Measurements from ENCODE around the gene SUCLG2.
A peak's percentile ranks its signal among the peaks of the same experiment; 100 is the strongest.

Gene SUCLG2

GRCh38 chr3:67489816-67490215 is 164.6 kb downstream of the SUCLG2 start:
- no peak for DNase-seq
- in situ Hi-C loops (cut with HindIII; ENCODE audit: low pct_ligation_motif_present, low pct_unique_long_range_greater_than_20kb, low sequenced_read_pairs) = no loop called here

- in situ Hi-C loops (cut with HindIII; ENCODE audit: low pct_ligation_motif_present, low pct_unique_long_range_greater_than_20kb, low sequenced_read_pairs) = no loop called here
Measured at GRCh38 chr3:67487564-67488114, 166.8 kb downstream of the SUCLG2 start.

GRCh38 chr3:67486883-67487282 is 167.5 kb downstream of the SUCLG2 start:
- no peak for DNase-seq

More at GRCh38 chr3:67487564-67488114, 166.8 kb downstream of the SUCLG2 start:
- DNase-seq = no peak

GRCh38 chr3:67484085-67484484 is 170.3 kb downstream of the SUCLG2 start:
- no peak for DNase-seq
- in situ Hi-C loops (cut with HindIII; ENCODE audit: low pct_ligation_motif_present, low pct_unique_long_range_greater_than_20kb, low sequenced_read_pairs) = no loop called here

More at GRCh38 chr3:67486883-67487282, 167.5 kb downstream of the SUCLG2 start:
- in situ Hi-C loops (cut with HindIII; ENCODE audit: low pct_ligation_motif_present, low pct_unique_long_range_greater_than_20kb, low sequenced_read_pairs) = no loop called here

GRCh38 chr3:67481126-67481525 is 173.3 kb downstream of the SUCLG2 start:
- DNase-seq = no peak
- in situ Hi-C loops (cut with HindIII; ENCODE audit: low pct_ligation_motif_present, low pct_unique_long_range_greater_than_20kb, low sequenced_read_pairs) = no loop called here

GRCh38 chr3:67478423-67478822 is 176.0 kb downstream of the SUCLG2 start:
- in situ Hi-C loops (cut with HindIII; ENCODE audit: low pct_ligation_motif_present, low pct_unique_long_range_greater_than_20kb, low sequenced_read_pairs) = no loop called here
- no peak for DNase-seq

- in situ Hi-C loops (cut with HindIII; ENCODE audit: low pct_ligation_motif_present, low pct_unique_long_range_greater_than_20kb, low sequenced_read_pairs) = no loop called here
Measured at GRCh38 chr3:67474311-67474710, 180.1 kb downstream of the SUCLG2 start.

GRCh38 chr3:67472674-67473201 is 181.7 kb downstream of the SUCLG2 start:
- in situ Hi-C loops (cut with HindIII; ENCODE audit: low pct_ligation_motif_present, low pct_unique_long_range_greater_than_20kb, low sequenced_read_pairs) = no loop called here
- no peak for DNase-seq

More at GRCh38 chr3:67474311-67474710, 180.1 kb downstream of the SUCLG2 start:
- no peak for DNase-seq

- DNase-seq = no peak
- in situ Hi-C loops (cut with HindIII; ENCODE audit: low pct_ligation_motif_present, low pct_unique_long_range_greater_than_20kb, low sequenced_read_pairs) = no loop called here
Measured at GRCh38 chr3:67470207-67470606, 184.2 kb downstream of the SUCLG2 start.

- in situ Hi-C loops (cut with HindIII; ENCODE audit: low pct_ligation_motif_present, low pct_unique_long_range_greater_than_20kb, low sequenced_read_pairs) = no loop called here
- DNase-seq = peak; percentile 84
Measured at GRCh38 chr3:67468511-67468910, 185.9 kb downstream of the SUCLG2 start.

GRCh38 chr3:67463656-67464055 is 190.8 kb downstream of the SUCLG2 start:
- DNase-seq = no peak

GRCh38 chr3:67462187-67462586 is 192.2 kb downstream of the SUCLG2 start:
- DNase-seq = no peak
- in situ Hi-C loops (cut with HindIII; ENCODE audit: low pct_ligation_motif_present, low pct_unique_long_range_greater_than_20kb, low sequenced_read_pairs) = no loop called here

More at GRCh38 chr3:67463656-67464055, 190.8 kb downstream of the SUCLG2 start:
- in situ Hi-C loops (cut with HindIII; ENCODE audit: low pct_ligation_motif_present, low pct_unique_long_range_greater_than_20kb, low sequenced_read_pairs) = no loop called here

- in situ Hi-C loops (cut with HindIII; ENCODE audit: low pct_ligation_motif_present, low pct_unique_long_range_greater_than_20kb, low sequenced_read_pairs) = no loop called here
- DNase-seq = no peak
Measured at GRCh38 chr3:67461667-67462142, 192.7 kb downstream of the SUCLG2 start.

- in situ Hi-C loops (cut with HindIII; ENCODE audit: low pct_ligation_motif_present, low pct_unique_long_range_greater_than_20kb, low sequenced_read_pairs) = no loop called here
- peak; percentile 31 for DNase-seq
Measured at GRCh38 chr3:67460841-67461510, 193.4 kb downstream of the SUCLG2 start.

- in situ Hi-C loops (cut with HindIII; ENCODE audit: low pct_ligation_motif_present, low pct_unique_long_range_greater_than_20kb, low sequenced_read_pairs) = no loop called here
- DNase-seq = no peak
Measured at GRCh38 chr3:67459796-67460195, 194.6 kb downstream of the SUCLG2 start.

- DNase-seq = no peak
- in situ Hi-C loops (cut with HindIII; ENCODE audit: low pct_ligation_motif_present, low pct_unique_long_range_greater_than_20kb, low sequenced_read_pairs) = no loop called here
Measured at GRCh38 chr3:67458896-67459530, 195.4 kb downstream of the SUCLG2 start.

- DNase-seq = no peak
Measured at GRCh38 chr3:67458408-67458807, 196.0 kb downstream of the SUCLG2 start.

GRCh38 chr3:67453628-67454027 is 200.8 kb downstream of the SUCLG2 start:
- in situ Hi-C loops (cut with HindIII; ENCODE audit: low pct_ligation_motif_present, low pct_unique_long_range_greater_than_20kb, low sequenced_read_pairs) = no loop called here
- DNase-seq = no peak

More at GRCh38 chr3:67458408-67458807, 196.0 kb downstream of the SUCLG2 start:
- in situ Hi-C loops (cut with HindIII; ENCODE audit: low pct_ligation_motif_present, low pct_unique_long_range_greater_than_20kb, low sequenced_read_pairs) = no loop called here

- no peak for DNase-seq
- in situ Hi-C loops (cut with HindIII; ENCODE audit: low pct_ligation_motif_present, low pct_unique_long_range_greater_than_20kb, low sequenced_read_pairs) = no loop called here
Measured at GRCh38 chr3:67450153-67450552, 204.3 kb downstream of the SUCLG2 start.

Data from ACHN (cell line).